ENCODE results near the gene PTPRC. TPM values are rescaled to one million over a fixed set of nuclear protein-coding genes. Genes with fewer than 3 reads are reported as not detected.

The PTPRC gene
- total RNA-seq, 1 donor from 2014 or later: not detected

GRCh38 chr1:198669771-198670170 is 30.9 kb downstream of the PTPRC start:
- no peaks in the 10 kb centered on the region for H3K27me3 Mint-ChIP-seq (ENCODE audit: low read depth)

GRCh38 chr1:198671136-198671535 is 32.3 kb downstream of the PTPRC start:
- no peak for TF ChIP-seq CTCF (conservative IDR thresholded peaks at IDR 0.05)
- Mint-ChIP-seq H3K36me3 (ENCODE audit: low read depth) (no peaks in the 10 kb centered on the region), H3K4me3 (no peak overlapping the region), H3K4me1 (no peaks in the 10 kb centered on the region), H3K9me3 (no peaks in the 10 kb centered on the region), H3K27me3 (ENCODE audit: low read depth) (no peaks in the 10 kb centered on the region), H3K27ac (ENCODE audit: unreplicated experiment) (no peak overlapping the region)
- DNase-seq (ENCODE audit: low read depth, low spot score): no peak

More at GRCh38 chr1:198669771-198670170, 30.9 kb downstream of the PTPRC start:
- Mint-ChIP-seq H3K27ac (ENCODE audit: unreplicated experiment) (no peak overlapping the region), H3K36me3 (ENCODE audit: low read depth) (no peaks in the 10 kb centered on the region), H3K4me1 (no peaks in the 10 kb centered on the region), H3K9me3 (peaks cover 3% of the 10 kb centered on the region), H3K4me3 (no peak overlapping the region)
- no peak for TF ChIP-seq CTCF (conservative IDR thresholded peaks at IDR 0.05)
- DNase-seq (ENCODE audit: low read depth, low spot score): no peak

GRCh38 chr1:198672124-198672523 is 33.3 kb downstream of the PTPRC start:
- DNase-seq (ENCODE audit: low read depth, low spot score): no peak
- TF ChIP-seq CTCF (conservative IDR thresholded peaks at IDR 0.05): no peak
- no peaks in the 10 kb centered on the region for H3K4me1 Mint-ChIP-seq
- H3K27ac Mint-ChIP-seq (ENCODE audit: unreplicated experiment): no peak overlapping the region
- no peaks in the 10 kb centered on the region for H3K9me3 Mint-ChIP-seq
- H3K36me3 Mint-ChIP-seq (ENCODE audit: low read depth): no peaks in the 10 kb centered on the region
- no peak overlapping the region for H3K4me3 Mint-ChIP-seq
- no peaks in the 10 kb centered on the region for H3K27me3 Mint-ChIP-seq (ENCODE audit: low read depth)

- H3K27me3 Mint-ChIP-seq (ENCODE audit: low read depth): no peaks in the 10 kb centered on the region
- no peak for TF ChIP-seq CTCF (conservative IDR thresholded peaks at IDR 0.05)
- no peak overlapping the region for H3K4me3 Mint-ChIP-seq
- H3K4me1 Mint-ChIP-seq: peaks cover 5% of the 10 kb centered on the region
- no peaks in the 10 kb centered on the region for H3K36me3 Mint-ChIP-seq (ENCODE audit: low read depth)
- DNase-seq (ENCODE audit: low read depth, low spot score): no peak
- no peaks in the 10 kb centered on the region for H3K9me3 Mint-ChIP-seq
- H3K27ac Mint-ChIP-seq (ENCODE audit: unreplicated experiment): no peak overlapping the region
These were observed 35.2 kb downstream of the PTPRC start for GRCh38 chr1:198674009-198674408.

GRCh38 chr1:198676253-198676652 is 37.4 kb downstream of the PTPRC start:
- Mint-ChIP-seq H3K9me3 (no peaks in the 10 kb centered on the region), H3K36me3 (ENCODE audit: low read depth) (no peaks in the 10 kb centered on the region), H3K4me3 (no peak overlapping the region), H3K4me1 (peaks cover 14% of the 10 kb centered on the region), H3K27me3 (ENCODE audit: low read depth) (no peaks in the 10 kb centered on the region), H3K27ac (ENCODE audit: unreplicated experiment) (no peak overlapping the region)
- no peak for TF ChIP-seq CTCF (conservative IDR thresholded peaks at IDR 0.05)
- no peak for DNase-seq (ENCODE audit: low read depth, low spot score)

GRCh38 chr1:198677027-198677426 is 38.2 kb downstream of the PTPRC start:
- Mint-ChIP-seq H3K36me3 (ENCODE audit: low read depth) (no peaks in the 10 kb centered on the region), H3K27ac (ENCODE audit: unreplicated experiment) (no peak overlapping the region)
- no peak for DNase-seq (ENCODE audit: low read depth, low spot score)

More at GRCh38 chr1:198677027-198677426, 38.2 kb downstream of the PTPRC start:
- no peaks in the 10 kb centered on the region for H3K27me3 Mint-ChIP-seq (ENCODE audit: low read depth)
- no peak for TF ChIP-seq CTCF (conservative IDR thresholded peaks at IDR 0.05)
- no peaks in the 10 kb centered on the region for H3K9me3 Mint-ChIP-seq
- no peak overlapping the region for H3K4me3 Mint-ChIP-seq
- peaks cover 20% of the 10 kb centered on the region for H3K4me1 Mint-ChIP-seq
